Fibroblast of villous mesenchyme (primary cell): ENCODE data around the gene THEM4. TPM values are rescaled to one million over a fixed set of nuclear protein-coding genes. Genes with fewer than 3 reads are reported as not detected.
"Not testable (repeated sequence)": the region's sequence is repeated elsewhere in the genome, so short reads cannot be mapped to it uniquely, and the experiment has no call there.

Experiments used
- DNase-seq: peaks from one replicate; pipeline ENCODE4 v3.0.0-alpha.2; 2010; ENCODE audit warnings: low read depth
- H3K4me3 ChIP-seq: 2 replicates; pipeline ENCODE4 v1.5.1; 2011; ENCODE audit warnings: low read depth, mild to moderate bottlenecking, low read length
- total RNA-seq: library from RNA; depleted of rRNA; stranded (reverse); fragments of >200 nt; gene quantifications from 2 replicates; pipeline ENCODE4 v1.2.3, GENCODE V29; 2012
- TF ChIP-seq, protein P1 (sequence below): IDR thresholded peaks from 2 replicates; pipeline ENCODE4 v1.5.1; 2012; ENCODE audit warnings: low read depth, mild to moderate bottlenecking, low read length; ENCODE audit not compliant: insufficient read depth

THEM4 gene
- total RNA-seq, 1 donor: 9.1 TPM

GRCh38 chr1:151905070-151905442 is 4.3 kb downstream of the THEM4 start:
- DNase-seq: peak; percentile 27
- no peak overlapping the region for H3K4me3 ChIP-seq
- TF ChIP-seq, protein P1, sequence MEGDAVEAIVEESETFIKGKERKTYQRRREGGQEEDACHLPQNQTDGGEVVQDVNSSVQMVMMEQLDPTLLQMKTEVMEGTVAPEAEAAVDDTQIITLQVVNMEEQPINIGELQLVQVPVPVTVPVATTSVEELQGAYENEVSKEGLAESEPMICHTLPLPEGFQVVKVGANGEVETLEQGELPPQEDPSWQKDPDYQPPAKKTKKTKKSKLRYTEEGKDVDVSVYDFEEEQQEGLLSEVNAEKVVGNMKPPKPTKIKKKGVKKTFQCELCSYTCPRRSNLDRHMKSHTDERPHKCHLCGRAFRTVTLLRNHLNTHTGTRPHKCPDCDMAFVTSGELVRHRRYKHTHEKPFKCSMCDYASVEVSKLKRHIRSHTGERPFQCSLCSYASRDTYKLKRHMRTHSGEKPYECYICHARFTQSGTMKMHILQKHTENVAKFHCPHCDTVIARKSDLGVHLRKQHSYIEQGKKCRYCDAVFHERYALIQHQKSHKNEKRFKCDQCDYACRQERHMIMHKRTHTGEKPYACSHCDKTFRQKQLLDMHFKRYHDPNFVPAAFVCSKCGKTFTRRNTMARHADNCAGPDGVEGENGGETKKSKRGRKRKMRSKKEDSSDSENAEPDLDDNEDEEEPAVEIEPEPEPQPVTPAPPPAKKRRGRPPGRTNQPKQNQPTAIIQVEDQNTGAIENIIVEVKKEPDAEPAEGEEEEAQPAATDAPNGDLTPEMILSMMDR: no peak

DNA sequence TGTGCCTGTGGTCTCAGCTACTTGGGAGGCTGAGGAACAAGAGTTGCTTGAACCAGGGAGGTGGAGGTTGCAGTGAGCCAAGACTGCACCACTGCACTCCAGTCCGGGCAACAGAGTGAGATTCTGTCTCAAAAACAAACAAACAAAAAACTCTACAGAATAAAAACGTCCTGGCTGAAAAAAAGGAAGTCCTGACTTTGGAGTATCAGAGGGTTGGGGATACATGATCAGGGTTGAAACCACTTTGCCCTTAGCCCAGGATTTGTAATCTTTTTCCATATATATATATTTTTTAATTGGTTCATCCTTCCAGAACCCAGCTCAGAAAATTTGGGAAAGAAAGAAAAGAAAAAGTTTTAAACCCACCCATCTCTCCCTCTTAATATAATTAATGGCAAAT is 6.5 kb downstream of the THEM4 start:
- H3K4me3 ChIP-seq: no peak overlapping the region
- TF ChIP-seq, protein P1: no peak
- no peak for DNase-seq

DNA sequence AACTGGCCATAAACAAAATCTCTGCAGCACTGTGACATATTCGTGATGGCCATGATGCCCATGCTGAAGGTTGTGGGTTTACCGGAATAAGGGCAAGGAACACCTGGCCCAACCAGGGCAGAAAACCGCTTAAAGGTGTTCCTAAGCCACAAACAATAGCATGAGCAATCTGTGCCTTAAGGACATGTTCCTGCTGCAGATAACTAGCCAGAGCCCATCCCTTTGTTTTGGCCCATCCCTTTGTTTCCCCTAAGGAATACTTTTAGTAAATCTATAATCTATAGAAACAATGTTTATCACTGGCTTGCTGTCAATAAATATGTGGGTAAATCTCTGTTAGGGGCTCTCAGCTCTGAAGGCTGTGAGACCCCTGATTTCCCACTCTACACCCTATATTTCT is 8.5 kb downstream of the THEM4 start:
- H3K4me3 ChIP-seq, DNase-seq: not testable (repeated sequence)

GRCh38 chr1:151898519-151898991 is 10.8 kb downstream of the THEM4 start:
- DNase-seq: peak; percentile 4

GRCh38 chr1:151897991-151898431 is 11.3 kb downstream of the THEM4 start:
- TF ChIP-seq, protein P1: no peak

More at GRCh38 chr1:151898519-151898991, 10.8 kb downstream of the THEM4 start:
- TF ChIP-seq, protein P1: no peak
- H3K4me3 ChIP-seq: no peak overlapping the region

DNA sequence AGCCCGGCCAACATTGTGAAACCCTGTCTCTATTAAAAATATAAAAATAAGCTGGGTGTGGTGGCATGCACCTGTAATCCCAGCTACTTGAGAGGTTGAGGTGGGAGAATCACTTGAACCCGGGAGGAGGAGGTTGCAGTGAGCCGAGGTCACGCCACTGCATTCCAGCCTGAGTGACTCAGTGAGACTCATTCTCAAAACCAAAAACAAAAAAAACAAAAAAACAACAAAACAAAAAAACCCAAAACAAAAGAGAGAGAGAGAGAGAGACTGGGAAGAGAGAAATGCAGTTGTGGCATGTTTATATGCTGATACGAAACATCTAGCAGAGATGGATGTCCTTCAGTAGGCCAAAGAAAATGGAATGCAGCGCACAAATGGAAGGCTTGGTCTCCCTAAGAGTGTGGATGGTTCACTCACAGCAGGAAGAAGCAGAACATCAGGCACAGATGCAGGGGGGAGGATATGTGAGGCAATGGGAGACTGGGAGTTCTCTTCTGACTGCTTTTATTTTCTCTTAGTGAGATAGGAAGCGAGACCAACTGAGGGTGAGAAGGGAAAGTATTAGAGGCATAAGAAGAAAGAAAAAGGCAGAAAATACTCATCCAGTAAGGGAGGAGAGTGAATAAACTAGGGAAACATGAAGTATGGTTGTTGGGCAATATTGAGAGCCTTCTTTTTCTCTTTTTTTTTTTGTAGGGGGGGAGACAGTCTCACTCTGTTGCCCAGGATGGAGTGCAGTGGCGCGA is 16.0 kb downstream of the THEM4 start:
- TF ChIP-seq, protein P1: no peak
- peak; percentile 60 for DNase-seq
- H3K4me3 ChIP-seq: no peak overlapping the region

More at GRCh38 chr1:151897991-151898431, 11.3 kb downstream of the THEM4 start:
- DNase-seq: no peak
- H3K4me3 ChIP-seq: no peak overlapping the region

GRCh38 chr1:151892190-151892589 is 17.1 kb downstream of the THEM4 start:
- DNase-seq: peak; percentile 63
- no peak overlapping the region for H3K4me3 ChIP-seq
- TF ChIP-seq, protein P1: no peak
